IPS-11a (cell line): Measurements from ENCODE around the gene NPC1.
"Not testable (repeated sequence)": the region's sequence is repeated elsewhere in the genome, so short reads cannot be mapped to it uniquely, and the experiment has no call there.

Source experiments
- H3K4me3 ChIP-seq: one replicate; pipeline ENCODE4 v1.5.1; 2013; ENCODE audit warnings: low read depth, low read length, control low read depth

NPC1 gene

DNA sequence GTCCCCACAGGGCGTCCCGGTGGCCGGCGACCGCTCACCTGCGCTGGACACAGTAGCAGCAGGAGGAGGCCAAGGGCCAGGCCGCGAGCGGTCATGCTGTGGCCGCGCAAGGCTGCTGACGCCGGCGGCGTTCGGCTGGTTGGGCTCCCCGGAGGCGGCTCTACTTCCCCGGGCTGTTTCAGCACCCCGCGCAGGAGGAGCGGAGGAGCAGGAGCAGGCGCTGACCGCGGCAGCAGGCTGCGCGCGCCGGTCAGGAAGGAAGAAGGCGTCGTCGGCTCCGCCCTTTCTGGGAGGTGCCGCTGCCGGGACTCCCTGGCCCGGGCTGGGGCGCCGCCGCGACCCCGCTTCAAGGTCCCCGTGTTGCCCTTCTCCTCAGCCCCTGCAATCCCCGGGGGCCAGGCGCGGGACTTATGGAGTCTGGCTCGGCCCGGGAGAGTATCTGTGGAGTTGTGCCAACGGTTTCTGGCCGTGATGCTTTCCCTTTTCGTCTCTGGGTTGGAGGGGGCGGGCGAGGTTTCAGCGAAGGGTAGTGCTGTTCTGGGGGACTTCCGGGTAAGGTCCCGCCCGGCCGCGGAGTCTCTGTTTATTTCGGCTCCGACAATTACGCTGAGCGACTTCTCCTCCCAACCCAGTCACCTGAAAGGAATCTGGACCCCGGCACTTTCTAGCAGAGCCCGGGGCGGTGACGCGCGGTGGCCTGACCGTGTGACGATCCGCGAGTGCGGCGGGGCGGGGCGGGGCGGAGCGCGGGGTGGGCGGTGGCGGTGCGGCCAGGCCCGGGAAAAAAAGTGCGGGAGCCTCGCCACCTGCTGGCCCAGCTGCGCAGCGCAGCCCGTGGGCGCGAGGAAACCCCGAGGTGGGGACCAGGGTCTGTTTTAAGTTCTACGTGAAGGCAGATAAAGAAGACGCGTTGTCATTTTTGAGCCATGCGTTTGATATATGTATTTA is at the start of gene NPC1:
Gene NPC1, minus strand, starts transcription at position 258 of the 948 bp plus-strand sequence. Its CDS starts 163 bp downstream, at position 95.
- peak within 1 kb of the TSS; percentile 73 for H3K4me3 ChIP-seq

- H3K4me3 ChIP-seq, result no peak overlapping the region
Measured at GRCh38 chr18:23636071-23636399, 49.7 kb upstream of the NPC1 start.

DNA sequence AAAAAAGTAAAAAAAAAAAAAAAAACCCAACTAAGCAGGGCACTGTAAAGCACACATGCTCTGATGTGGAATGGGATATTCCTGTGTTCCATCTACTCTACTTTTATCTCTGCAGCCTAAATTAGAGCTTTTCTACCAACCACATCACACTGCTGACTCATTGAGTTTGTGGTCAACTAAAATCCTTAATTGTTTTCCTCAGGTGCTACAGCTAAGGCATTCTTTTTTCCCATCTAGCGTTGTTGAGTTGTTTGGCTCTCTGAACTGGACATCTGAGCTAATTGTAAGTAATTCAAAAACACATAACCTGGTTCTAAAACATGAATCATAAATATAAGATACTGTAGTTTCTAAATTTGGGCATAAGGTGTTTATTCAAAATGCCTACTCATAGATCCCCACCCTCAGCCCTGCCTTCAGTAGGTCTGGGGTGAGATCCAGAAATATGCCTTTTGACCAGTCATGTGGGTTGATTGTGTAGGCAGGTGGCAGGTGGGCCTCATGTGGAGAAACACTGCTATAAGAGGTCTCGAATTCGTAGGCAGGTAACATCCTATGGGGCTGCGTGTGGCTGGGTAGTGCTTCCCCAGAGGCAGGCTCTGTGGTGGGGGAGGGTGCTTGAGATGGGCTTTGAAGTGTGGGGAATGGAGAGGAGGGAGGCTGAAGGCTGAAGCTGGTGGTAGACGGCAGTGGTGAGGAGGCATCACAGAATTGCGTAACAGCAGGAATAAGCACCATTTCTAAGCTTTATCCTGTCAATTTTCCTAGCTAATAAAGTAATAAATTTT is 49.2 kb upstream of the NPC1 start:
- H3K4me3 ChIP-seq, result no peak overlapping the region

DNA sequence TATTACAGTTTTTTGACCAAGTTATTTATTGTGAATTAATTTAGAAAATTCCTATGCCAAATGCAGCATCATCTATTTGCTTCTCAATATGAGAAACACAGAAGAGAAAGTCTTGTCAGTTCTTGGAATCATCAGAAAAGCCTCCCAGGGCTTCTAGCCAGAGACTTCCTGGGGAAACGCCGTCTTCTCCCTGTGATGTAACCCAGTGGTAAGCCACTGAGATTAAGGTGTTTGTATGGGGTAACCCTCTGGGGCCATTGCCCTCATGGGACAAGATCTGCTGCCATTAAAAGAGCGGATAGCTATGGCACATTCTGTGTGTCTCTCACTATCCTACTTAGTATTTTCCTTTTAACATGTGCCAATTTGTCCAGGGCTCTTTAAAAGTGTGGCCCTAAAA is 48.4 kb upstream of the NPC1 start:
- H3K4me3 ChIP-seq, result no peak overlapping the region

DNA sequence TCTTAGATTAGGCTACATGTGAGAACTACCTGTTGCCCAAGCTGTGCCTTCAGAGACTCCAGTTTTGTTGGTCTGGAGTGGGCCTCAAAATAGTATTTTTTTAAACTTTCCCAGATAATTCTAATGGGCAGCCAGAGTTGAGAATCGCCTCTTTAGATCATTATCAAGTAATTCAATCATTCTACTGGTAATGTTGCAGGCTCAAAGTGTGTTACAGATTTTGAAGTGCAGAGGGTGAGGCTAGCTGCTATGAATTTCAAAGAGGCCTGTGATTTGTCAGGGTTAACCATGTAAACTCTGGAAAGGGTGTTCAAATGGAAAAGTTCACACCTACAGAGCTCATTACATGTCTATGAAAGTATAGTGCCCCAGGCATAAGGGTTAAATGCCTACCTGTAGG is 46.3 kb upstream of the NPC1 start:
- no peak overlapping the region for H3K4me3 ChIP-seq

GRCh38 chr18:23631746-23632145 is 45.4 kb upstream of the NPC1 start:
- no peak overlapping the region for H3K4me3 ChIP-seq

- no peak overlapping the region for H3K4me3 ChIP-seq
Measured at GRCh38 chr18:23631312-23631711, 45.0 kb upstream of the NPC1 start.

- H3K4me3 ChIP-seq, result no peak overlapping the region
Measured at GRCh38 chr18:23629444-23629946, 43.2 kb upstream of the NPC1 start.

- no peak overlapping the region for H3K4me3 ChIP-seq
Measured at GRCh38 chr18:23627970-23628369, 41.7 kb upstream of the NPC1 start.

DNA sequence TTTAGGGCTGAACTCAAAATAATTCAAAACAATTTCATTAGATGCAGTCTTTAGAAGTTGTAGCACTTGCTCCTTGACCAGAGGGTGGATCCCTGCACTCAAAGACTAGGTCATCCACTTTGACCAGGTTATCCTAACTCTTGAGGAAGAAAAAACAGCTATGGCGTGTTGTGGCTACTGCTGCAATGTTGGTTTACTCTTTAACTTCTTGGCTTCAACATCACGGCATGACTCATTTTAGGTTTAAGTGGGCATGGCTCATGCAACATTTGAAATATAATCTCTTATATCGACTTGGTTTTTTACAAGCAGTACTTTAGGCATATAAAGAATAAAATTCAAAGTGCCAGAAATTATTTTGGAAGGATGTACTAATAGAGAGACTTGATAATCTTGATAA is 41.0 kb upstream of the NPC1 start:
- H3K4me3 ChIP-seq, result no peak overlapping the region

- H3K4me3 ChIP-seq, result no peak overlapping the region
Measured at GRCh38 chr18:23626451-23627279, 40.4 kb upstream of the NPC1 start.

GRCh38 chr18:23623040-23623439 is 36.7 kb upstream of the NPC1 start:
- H3K4me3 ChIP-seq, result no peak overlapping the region

- H3K4me3 ChIP-seq, result peak overlapping the region; percentile 51
Measured at GRCh38 chr18:23619388-23619881, 33.1 kb upstream of the NPC1 start.

GRCh38 chr18:23618862-23619387 is 32.6 kb upstream of the NPC1 start:
- H3K4me3 ChIP-seq, result peak overlapping the region; percentile 51

DNA sequence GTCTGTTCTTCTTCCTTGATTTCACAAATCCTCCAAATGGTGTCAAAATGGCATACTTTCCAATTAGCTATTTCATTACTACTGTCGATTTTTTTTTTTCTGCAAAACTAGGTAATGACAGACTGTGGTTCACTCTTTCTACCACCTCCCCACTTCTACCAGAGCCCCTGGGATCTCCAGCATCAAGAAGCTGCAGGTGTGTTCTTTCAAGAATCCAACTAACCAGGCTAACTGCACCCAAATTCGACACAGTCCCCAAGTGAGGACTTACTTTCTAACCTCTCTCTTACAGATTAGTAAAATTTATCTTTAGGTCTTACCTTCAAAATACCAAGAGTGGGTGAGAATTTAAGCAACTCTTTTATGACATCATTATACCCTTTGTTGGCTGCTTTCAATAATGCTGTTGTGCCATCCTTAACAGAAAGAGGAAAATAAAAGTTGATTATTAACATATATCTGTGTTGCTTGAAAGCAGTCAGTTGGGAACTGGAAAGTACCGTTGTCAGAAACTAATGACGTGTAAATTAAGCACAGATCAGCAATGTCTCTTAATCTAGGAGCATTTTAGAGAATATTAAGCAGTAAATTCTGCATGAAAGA is 31.2 kb upstream of the NPC1 start:
- H3K4me3 ChIP-seq, result no peak overlapping the region

- H3K4me3 ChIP-seq, result no peak overlapping the region
Measured at GRCh38 chr18:23616258-23616657, 30.0 kb upstream of the NPC1 start.

- no peak overlapping the region for H3K4me3 ChIP-seq
Measured at GRCh38 chr18:23614891-23615290, 28.6 kb upstream of the NPC1 start.

GRCh38 chr18:23614413-23614812 is 28.1 kb upstream of the NPC1 start:
- H3K4me3 ChIP-seq, result no peak overlapping the region

GRCh38 chr18:23613091-23613475 is 26.8 kb upstream of the NPC1 start:
- not testable (repeated sequence) for H3K4me3 ChIP-seq

- no peak overlapping the region for H3K4me3 ChIP-seq
Measured at GRCh38 chr18:23612434-23613090, 26.3 kb upstream of the NPC1 start.
